ENCODE results near the gene RBCK1. TPM values are rescaled to one million over a fixed set of nuclear protein-coding genes. Genes with fewer than 3 reads are reported as not detected.
"Not testable (repeated sequence)": the region's sequence is repeated elsewhere in the genome, so short reads cannot be mapped to it uniquely, and the experiment has no call there.

Gene RBCK1
- total RNA-seq, 1 donor from 2014 or later: 97.6 TPM

DNA sequence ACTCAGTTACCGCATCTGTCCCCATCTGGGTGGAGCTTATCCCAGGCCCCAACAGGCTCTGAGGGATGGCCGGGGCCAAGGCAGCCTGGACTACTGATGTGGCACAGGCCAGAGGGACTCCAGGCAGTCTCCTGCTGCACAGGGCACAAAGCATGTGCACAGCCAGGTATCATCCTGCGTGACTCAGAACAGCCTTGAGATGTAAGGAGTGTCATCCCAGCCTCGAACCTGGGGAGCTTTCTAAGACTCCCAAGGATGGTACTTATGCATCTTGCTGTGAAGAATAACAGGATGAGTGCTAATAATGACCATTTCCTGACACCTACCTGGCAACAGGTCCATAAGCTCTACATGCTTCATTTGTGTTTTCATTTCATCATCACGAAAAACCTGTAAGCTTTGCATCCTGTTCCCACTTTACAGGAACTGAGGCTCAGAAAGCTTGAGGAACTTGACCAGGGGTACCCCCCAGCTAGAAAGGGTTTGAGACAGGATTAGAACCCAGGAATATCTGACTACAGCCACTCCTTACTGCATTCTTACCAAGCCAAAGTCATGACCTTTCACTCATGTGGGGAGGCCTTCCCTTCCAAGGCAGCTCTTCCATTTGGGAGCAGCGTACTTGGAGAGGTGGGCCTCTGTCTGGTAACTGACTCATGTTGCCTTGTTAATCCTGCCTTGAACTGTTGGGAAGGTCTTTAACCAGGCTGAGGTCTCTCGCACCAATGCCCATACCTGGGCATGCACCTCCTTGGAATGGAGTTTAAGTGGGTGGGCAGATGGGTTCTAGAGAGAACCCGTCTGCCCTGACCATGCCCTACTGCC lies 25.6 kb upstream of the RBCK1 start:
- DNase-seq: no peak
- Mint-ChIP-seq H3K27ac (ENCODE audit: unreplicated experiment) (peak overlapping the region; percentile 90), H3K36me3 (ENCODE audit: unreplicated experiment) (no peaks in the 10 kb centered on the region), H3K9me3 (ENCODE audit: unreplicated experiment) (peaks cover 3% of the 10 kb centered on the region), H3K27me3 (ENCODE audit: unreplicated experiment) (peaks cover 5% of the 10 kb centered on the region), H3K4me1 (ENCODE audit: low read depth, unreplicated experiment) (peaks cover 2% of the 10 kb centered on the region), H3K4me3 (ENCODE audit: unreplicated experiment) (peak overlapping the region; percentile 84)
- TF ChIP-seq, protein P1, sequence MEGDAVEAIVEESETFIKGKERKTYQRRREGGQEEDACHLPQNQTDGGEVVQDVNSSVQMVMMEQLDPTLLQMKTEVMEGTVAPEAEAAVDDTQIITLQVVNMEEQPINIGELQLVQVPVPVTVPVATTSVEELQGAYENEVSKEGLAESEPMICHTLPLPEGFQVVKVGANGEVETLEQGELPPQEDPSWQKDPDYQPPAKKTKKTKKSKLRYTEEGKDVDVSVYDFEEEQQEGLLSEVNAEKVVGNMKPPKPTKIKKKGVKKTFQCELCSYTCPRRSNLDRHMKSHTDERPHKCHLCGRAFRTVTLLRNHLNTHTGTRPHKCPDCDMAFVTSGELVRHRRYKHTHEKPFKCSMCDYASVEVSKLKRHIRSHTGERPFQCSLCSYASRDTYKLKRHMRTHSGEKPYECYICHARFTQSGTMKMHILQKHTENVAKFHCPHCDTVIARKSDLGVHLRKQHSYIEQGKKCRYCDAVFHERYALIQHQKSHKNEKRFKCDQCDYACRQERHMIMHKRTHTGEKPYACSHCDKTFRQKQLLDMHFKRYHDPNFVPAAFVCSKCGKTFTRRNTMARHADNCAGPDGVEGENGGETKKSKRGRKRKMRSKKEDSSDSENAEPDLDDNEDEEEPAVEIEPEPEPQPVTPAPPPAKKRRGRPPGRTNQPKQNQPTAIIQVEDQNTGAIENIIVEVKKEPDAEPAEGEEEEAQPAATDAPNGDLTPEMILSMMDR (IDR thresholded peaks at IDR 0.05; ENCODE audit: partially characterized antibody, unreplicated experiment): no peak

DNA sequence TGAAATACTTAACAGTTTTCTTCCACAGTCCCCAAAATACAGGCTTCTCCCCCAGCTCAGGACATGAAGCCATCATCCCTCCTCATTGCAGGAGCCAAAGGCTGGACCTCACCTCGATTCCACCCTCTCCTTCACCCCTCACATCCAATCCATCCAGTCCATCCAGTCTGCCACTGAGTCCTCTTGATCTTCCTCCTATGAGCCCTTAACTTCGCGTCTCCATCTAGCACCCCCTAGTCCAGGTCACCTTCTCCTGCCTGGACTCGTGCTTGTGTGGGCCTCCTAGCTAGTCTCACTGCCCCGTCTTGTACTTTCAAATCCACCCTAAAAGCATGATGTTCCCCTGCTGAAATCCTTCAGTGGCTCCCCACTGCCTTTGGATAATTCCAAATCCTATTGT lies 24.2 kb upstream of the RBCK1 start:
- TF ChIP-seq, protein P1 (IDR thresholded peaks at IDR 0.05; ENCODE audit: partially characterized antibody, unreplicated experiment): no peak
- Mint-ChIP-seq H3K27me3 (ENCODE audit: unreplicated experiment) (peaks cover 5% of the 10 kb centered on the region), H3K36me3 (ENCODE audit: unreplicated experiment) (peaks cover 10% of the 10 kb centered on the region), H3K27ac (ENCODE audit: unreplicated experiment) (peak overlapping the region; percentile 20), H3K4me1 (ENCODE audit: low read depth, unreplicated experiment) (peaks cover 2% of the 10 kb centered on the region), H3K4me3 (ENCODE audit: unreplicated experiment) (peak overlapping the region; percentile 18), H3K9me3 (ENCODE audit: unreplicated experiment) (peaks cover 3% of the 10 kb centered on the region)
- DNase-seq: no peak

DNA sequence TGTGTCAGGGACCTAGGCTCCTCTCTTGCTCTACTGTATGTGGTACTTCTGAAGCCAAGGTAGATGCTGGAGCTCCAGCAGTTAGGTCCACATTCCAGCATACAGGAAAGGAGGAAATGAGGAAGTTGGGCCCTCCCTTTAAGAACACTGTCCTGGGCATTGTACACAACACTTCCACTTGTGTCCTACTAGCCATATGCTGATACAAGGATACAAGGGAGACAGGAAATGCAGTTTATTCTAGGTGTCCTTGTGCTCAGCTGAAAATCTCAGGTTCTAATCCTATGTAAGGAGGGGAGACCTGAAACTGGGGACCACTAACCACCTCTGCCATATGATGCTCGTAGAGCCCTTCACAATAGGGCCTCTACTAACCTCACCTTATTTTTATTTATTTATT lies 23.4 kb upstream of the RBCK1 start:
- Mint-ChIP-seq H3K4me3 (ENCODE audit: unreplicated experiment) (no peak overlapping the region), H3K9me3 (ENCODE audit: unreplicated experiment) (peaks cover 3% of the 10 kb centered on the region)

DNA sequence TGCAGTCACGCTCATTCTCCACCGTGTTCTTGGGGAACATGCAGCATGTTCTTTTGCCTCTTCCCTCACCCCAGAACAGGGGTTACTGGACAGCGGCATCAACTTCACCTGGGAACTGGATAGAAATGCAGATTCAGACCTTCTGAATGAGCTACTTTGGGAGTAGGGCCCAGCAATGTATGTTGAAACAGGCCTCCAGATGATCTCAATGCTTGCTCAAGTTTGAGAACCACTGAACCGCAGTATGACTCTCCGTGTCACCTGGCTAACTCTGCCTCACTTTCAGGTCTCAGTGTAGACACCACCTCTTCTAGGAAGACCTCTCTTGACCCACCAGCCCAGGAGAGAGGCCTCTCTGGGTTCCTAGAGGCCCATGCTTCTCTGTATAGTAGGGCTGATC lies 22.7 kb upstream of the RBCK1 start:
- TF ChIP-seq, protein P1 (IDR thresholded peaks at IDR 0.05; ENCODE audit: partially characterized antibody, unreplicated experiment): no peak
- peaks cover 2% of the 10 kb centered on the region for H3K4me1 Mint-ChIP-seq (ENCODE audit: low read depth, unreplicated experiment)
- no peak for DNase-seq
- H3K27ac Mint-ChIP-seq (ENCODE audit: unreplicated experiment): no peak overlapping the region
- H3K36me3 Mint-ChIP-seq (ENCODE audit: unreplicated experiment): peaks cover 10% of the 10 kb centered on the region
- H3K9me3 Mint-ChIP-seq (ENCODE audit: unreplicated experiment): peaks cover 3% of the 10 kb centered on the region
- peaks cover 4% of the 10 kb centered on the region for H3K27me3 Mint-ChIP-seq (ENCODE audit: unreplicated experiment)
- no peak overlapping the region for H3K4me3 Mint-ChIP-seq (ENCODE audit: unreplicated experiment)

More for the DNA sequence above, 23.4 kb upstream of the RBCK1 start:
- DNase-seq: no peak
- Mint-ChIP-seq H3K4me1 (ENCODE audit: low read depth, unreplicated experiment) (peaks cover 2% of the 10 kb centered on the region), H3K36me3 (ENCODE audit: unreplicated experiment) (peaks cover 10% of the 10 kb centered on the region), H3K27ac (ENCODE audit: unreplicated experiment) (no peak overlapping the region), H3K27me3 (ENCODE audit: unreplicated experiment) (peaks cover 5% of the 10 kb centered on the region)
- TF ChIP-seq, protein P1 (IDR thresholded peaks at IDR 0.05; ENCODE audit: partially characterized antibody, unreplicated experiment): no peak

DNA sequence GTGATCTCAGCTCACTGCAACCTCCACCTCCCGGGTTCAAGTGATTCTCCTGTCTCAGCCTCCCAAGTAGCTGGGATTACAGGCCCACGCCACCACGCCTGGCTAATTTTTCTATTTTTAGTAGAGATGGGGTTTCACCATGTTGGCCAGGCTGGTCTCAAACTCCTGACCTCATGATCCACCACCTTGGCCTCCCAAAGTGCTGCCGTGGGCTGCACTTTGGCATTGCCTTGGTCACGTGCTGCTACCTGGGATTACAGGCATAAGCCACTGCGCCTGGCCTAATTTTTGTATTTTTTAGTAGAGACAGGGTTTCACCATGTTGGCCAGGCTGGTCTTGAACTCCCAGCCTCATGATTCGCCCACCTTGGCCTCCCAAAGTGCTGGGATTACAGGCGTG lies 21.5 kb upstream of the RBCK1 start:
- H3K36me3 Mint-ChIP-seq (ENCODE audit: unreplicated experiment); H3K9me3 Mint-ChIP-seq (ENCODE audit: unreplicated experiment); H3K4me3 Mint-ChIP-seq (ENCODE audit: unreplicated experiment); H3K27ac Mint-ChIP-seq (ENCODE audit: unreplicated experiment); DNase-seq; H3K4me1 Mint-ChIP-seq (ENCODE audit: low read depth, unreplicated experiment); H3K27me3 Mint-ChIP-seq (ENCODE audit: unreplicated experiment): not testable (repeated sequence)

All from glutamatergic neuron (in vitro differentiated cells).